ENCODE measurements around the gene COL12A1. TPM values are rescaled to one million over a fixed set of nuclear protein-coding genes. Genes with fewer than 3 reads are reported as not detected.
A peak's percentile ranks its signal among the peaks of the same experiment; 100 is the strongest.

COL12A1 gene
- total RNA-seq, 1 donor from 2014 or later: 24.3 TPM

- Histone ChIP-seq H3K27me3 (ENCODE audit: control insufficient read depth, insufficient read depth, low read length) (no peaks in the 10 kb centered on the region), H3K4me3 (ENCODE audit: low read depth, low read length) (no peak overlapping the region), H3K36me3 (ENCODE audit: control insufficient read depth, insufficient read depth, low read length) (no peaks in the 10 kb centered on the region)
- TF ChIP-seq, protein P1, sequence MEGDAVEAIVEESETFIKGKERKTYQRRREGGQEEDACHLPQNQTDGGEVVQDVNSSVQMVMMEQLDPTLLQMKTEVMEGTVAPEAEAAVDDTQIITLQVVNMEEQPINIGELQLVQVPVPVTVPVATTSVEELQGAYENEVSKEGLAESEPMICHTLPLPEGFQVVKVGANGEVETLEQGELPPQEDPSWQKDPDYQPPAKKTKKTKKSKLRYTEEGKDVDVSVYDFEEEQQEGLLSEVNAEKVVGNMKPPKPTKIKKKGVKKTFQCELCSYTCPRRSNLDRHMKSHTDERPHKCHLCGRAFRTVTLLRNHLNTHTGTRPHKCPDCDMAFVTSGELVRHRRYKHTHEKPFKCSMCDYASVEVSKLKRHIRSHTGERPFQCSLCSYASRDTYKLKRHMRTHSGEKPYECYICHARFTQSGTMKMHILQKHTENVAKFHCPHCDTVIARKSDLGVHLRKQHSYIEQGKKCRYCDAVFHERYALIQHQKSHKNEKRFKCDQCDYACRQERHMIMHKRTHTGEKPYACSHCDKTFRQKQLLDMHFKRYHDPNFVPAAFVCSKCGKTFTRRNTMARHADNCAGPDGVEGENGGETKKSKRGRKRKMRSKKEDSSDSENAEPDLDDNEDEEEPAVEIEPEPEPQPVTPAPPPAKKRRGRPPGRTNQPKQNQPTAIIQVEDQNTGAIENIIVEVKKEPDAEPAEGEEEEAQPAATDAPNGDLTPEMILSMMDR (IDR thresholded peaks at IDR 0.05; ENCODE audit: insufficient read depth, low read length, poor library complexity, severe bottlenecking): peak; percentile 81
- no peak for DNase-seq (ENCODE audit: low read depth)
Measured at GRCh38 chr6:75230484-75231325, 24.9 kb upstream of the COL12A1 start.

DNA sequence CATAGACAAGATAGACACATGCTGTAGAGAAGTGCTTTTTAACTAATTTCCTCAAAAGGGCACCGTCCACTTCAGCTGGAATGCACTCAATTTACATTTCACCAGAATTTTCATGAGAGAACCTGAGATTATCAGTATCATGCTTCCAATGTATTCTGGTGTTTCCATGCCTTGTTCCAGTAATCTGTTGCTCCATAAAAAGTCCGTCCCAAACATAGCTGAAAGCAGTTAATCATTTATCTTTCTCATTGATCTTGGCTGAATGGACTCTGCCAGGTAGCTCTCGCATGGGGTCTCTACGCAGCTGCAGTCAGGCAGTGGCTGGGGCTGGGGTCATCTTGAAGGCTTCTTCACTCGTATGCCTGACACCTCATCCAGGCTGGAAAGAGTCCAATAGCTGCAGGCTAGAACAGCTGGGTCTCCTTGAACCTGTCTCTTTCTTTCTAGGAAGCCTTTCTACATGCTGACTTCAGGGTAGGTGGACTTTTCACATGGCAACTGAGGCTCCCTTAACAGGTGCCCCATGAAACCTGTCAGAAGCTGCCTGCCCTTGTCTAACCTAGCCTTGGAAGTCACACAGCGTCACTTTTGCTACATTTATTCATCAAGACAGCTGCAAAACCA is 18.6 kb upstream of the COL12A1 start:
- DNase-seq (ENCODE audit: low read depth): no peak
- TF ChIP-seq, protein P1 (IDR thresholded peaks at IDR 0.05; ENCODE audit: insufficient read depth, low read length, poor library complexity, severe bottlenecking): no peak
- Histone ChIP-seq H3K4me3 (ENCODE audit: low read depth, low read length) (no peak overlapping the region), H3K36me3 (ENCODE audit: control insufficient read depth, insufficient read depth, low read length) (no peaks in the 10 kb centered on the region), H3K27me3 (ENCODE audit: control insufficient read depth, insufficient read depth, low read length) (no peaks in the 10 kb centered on the region)

GRCh38 chr6:75223428-75223827 is 17.6 kb upstream of the COL12A1 start:
- TF ChIP-seq, protein P1 (IDR thresholded peaks at IDR 0.05; ENCODE audit: insufficient read depth, low read length, poor library complexity, severe bottlenecking): no peak
- no peak for DNase-seq (ENCODE audit: low read depth)
- Histone ChIP-seq H3K27me3 (ENCODE audit: control insufficient read depth, insufficient read depth, low read length) (no peaks in the 10 kb centered on the region), H3K36me3 (ENCODE audit: control insufficient read depth, insufficient read depth, low read length) (no peaks in the 10 kb centered on the region), H3K4me3 (ENCODE audit: low read depth, low read length) (no peak overlapping the region)

DNA sequence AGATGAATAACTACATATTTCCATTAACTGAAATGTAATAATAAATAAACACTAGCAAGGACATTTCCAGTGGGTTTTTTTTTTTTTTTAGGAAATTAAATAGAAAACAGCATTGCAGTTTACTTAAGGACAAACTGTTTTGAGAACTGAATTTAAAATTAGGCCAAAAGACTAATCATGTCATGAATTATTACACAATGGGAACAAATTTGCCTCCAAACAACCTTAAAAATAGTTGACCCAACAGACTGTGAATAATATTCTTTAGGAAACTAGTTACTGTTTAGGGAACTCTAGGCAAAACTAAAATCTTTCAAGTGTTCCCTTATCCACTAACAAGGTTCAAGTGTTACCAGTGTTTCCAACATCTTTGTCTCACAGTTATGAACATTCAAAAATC is 16.4 kb upstream of the COL12A1 start:
- no peak for DNase-seq (ENCODE audit: low read depth)
- TF ChIP-seq, protein P1 (IDR thresholded peaks at IDR 0.05; ENCODE audit: insufficient read depth, low read length, poor library complexity, severe bottlenecking): no peak
- H3K4me3 ChIP-seq (ENCODE audit: low read depth, low read length): no peak overlapping the region
- no peaks in the 10 kb centered on the region for H3K36me3 ChIP-seq (ENCODE audit: control insufficient read depth, insufficient read depth, low read length)
- no peaks in the 10 kb centered on the region for H3K27me3 ChIP-seq (ENCODE audit: control insufficient read depth, insufficient read depth, low read length)

DNA sequence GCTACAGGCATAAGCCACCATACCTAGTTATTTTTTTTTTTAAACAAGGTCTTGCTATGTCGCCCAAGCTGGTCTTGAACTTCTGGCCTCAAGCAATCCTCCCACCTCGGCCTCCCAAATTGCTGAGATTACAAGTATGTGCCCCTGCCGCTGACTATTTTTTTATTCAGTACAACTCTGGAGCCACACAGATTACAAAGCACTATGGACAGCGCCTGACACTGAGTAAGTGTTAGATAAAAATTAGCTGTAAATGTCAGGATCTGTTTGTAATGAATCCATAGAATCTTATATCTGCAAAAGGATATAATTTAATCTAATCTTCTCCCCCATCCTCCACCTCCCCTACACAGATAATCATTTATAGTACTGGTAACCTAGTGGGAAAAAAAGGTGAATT is 15.3 kb upstream of the COL12A1 start:
- Histone ChIP-seq H3K4me3 (ENCODE audit: low read depth, low read length) (no peak overlapping the region), H3K36me3 (ENCODE audit: control insufficient read depth, insufficient read depth, low read length) (no peaks in the 10 kb centered on the region), H3K27me3 (ENCODE audit: control insufficient read depth, insufficient read depth, low read length) (no peaks in the 10 kb centered on the region)
- no peak for DNase-seq (ENCODE audit: low read depth)
- TF ChIP-seq, protein P1 (IDR thresholded peaks at IDR 0.05; ENCODE audit: insufficient read depth, low read length, poor library complexity, severe bottlenecking): no peak
